ENCODE data around the gene SLC52A1. TPM values are rescaled to one million over a fixed set of nuclear protein-coding genes. Genes with fewer than 3 reads are reported as not detected.
"Not testable (repeated sequence)": the region's sequence is repeated elsewhere in the genome, so short reads cannot be mapped to it uniquely, and the experiment has no call there.

The SLC52A1 gene
- not detected in 2 replicates for total RNA-seq (2014; rRNA removed; shearing (Covaris generic))

DNA sequence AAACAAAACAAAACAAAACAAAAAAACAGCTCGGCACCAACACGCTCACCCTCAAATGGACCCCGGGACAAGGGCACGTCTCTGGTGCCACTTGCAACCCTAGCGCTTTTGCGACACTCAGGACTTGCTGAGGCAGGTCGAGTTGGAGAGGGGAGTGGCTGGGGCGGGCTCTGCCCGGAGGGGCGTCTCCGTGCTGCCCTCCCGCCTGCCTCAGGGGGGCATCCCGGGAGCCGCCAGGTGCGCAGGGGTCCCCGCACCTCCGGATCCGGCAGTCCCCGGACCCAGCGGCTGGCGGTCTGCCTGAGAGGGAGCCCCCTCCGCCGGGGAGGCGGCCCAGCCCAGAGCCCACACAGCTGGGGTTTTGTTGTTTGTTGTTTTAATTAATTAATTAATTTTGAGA, at the start of gene SLC52A1:
TSS of gene SLC52A1 (minus strand) at position 112 of the 400 bp plus-strand sequence. CDS start 820 bp downstream, outside the sequence.
- DNase-seq (ENCODE audit: low read depth): no peak

GRCh38 chr17:5080591-5080990, 45.4 kb upstream of the SLC52A1 start:
- no peak for DNase-seq (ENCODE audit: low read depth)

DNA sequence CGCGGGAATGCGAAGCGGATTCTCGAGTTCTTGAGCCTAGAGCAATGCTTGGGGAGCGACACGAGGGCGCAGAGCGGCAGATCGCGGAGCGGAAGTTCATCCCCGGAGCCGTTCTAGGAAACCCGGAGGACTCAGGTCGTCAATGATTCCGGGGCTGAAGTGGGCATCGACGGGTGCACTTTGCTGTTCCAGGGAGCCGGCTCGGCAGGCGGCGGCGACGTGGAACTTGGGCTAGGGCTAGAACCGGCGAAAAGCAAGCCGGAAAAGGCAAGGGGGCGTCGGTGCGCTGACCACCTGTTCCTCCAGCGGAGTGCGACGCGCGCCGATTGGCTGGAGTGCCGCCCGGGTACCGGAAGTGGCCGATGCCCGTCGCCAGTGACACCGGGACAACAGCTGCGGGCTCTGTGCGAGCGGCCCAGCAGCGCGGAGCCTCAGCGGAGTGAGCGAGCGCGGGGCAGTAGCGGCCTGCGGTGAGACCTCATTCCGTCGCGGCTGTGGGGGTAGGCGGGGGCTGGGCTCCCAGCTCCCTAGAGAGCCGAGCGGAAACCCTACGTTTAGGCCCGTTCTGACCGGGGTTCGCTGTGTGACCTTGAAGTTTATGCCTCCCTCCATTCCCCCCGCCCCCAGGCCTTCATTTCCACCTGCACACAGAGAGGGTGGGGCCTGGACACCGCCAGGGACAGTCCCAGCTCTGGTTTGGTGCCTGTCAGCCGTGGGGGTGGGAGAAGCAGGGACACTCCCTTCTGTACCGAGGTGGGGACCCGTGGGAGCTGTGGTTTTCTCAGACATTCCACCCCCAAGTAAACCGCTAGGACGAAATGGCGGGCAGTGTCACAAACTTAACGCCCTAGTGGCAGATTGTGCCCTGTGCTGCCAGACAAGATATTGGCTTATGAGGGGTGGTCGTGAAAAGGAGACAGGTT, 43.1 kb upstream of the SLC52A1 start, which contains the start of gene ZFP3:
TSS of gene ZFP3 (plus strand) at position 362 of the 923 bp plus-strand sequence. CDS start 13,038 bp downstream, outside the sequence.
- DNase-seq (ENCODE audit: low read depth): peak; percentile 47

GRCh38 chr17:5077781-5078105, 42.5 kb upstream of the SLC52A1 start:
- DNase-seq (ENCODE audit: low read depth): no peak

GRCh38 chr17:5077275-5077674, 42.0 kb upstream of the SLC52A1 start:
- not testable (repeated sequence) for DNase-seq (ENCODE audit: low read depth)

DNA sequence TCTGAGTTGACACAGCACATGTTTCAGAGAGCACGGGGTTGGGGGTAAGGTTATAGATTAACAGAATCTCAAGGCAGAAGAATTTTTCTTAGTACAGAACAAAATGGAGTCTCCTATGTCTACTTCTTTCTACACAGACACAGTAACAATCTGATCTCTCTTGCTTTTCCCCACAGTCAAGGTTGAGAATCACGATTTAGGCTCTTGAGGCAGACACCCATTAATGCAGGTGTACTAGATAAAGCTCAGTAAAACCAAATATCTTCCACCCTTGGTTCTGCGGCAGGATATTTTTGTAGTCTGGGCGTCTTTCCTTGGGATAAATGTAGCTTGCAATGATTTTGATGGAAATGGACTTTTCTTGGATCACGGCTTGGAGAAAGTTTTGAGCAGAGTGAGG, 40.2 kb upstream of the SLC52A1 start:
- not testable (repeated sequence) for DNase-seq (ENCODE audit: low read depth)

DNA sequence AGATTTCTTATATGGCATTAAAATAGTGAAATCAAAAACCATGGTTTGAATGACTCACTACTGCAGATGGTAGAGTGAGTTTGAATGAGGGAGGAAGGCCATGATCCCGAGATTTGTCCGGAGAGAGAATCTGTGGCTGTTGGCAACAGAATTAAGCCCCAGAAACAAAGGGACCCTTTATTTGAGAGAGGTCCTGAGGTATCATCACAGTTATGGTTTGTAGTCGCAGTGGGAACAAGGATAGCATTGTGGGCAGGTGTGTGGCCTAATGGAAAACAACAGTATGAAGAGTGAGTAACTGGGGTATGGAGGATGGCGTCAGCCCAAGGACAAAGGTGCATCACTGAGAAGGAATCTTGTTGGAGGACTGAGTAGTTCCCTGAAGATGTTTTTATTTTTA, 34.5 kb upstream of the SLC52A1 start:
- DNase-seq (ENCODE audit: low read depth): peak; percentile 27

- DNase-seq (ENCODE audit: low read depth): no peak
Observed at GRCh38 chr17:5068236-5068635, 33.0 kb upstream of the SLC52A1 start.

GRCh38 chr17:5065227-5065744, 30.1 kb upstream of the SLC52A1 start:
- DNase-seq (ENCODE audit: low read depth): no peak

GRCh38 chr17:5055543-5055942, 20.3 kb upstream of the SLC52A1 start:
- DNase-seq (ENCODE audit: low read depth): no peak

GRCh38 chr17:5050278-5050677, 15.1 kb upstream of the SLC52A1 start:
- DNase-seq (ENCODE audit: low read depth): no peak

DNA sequence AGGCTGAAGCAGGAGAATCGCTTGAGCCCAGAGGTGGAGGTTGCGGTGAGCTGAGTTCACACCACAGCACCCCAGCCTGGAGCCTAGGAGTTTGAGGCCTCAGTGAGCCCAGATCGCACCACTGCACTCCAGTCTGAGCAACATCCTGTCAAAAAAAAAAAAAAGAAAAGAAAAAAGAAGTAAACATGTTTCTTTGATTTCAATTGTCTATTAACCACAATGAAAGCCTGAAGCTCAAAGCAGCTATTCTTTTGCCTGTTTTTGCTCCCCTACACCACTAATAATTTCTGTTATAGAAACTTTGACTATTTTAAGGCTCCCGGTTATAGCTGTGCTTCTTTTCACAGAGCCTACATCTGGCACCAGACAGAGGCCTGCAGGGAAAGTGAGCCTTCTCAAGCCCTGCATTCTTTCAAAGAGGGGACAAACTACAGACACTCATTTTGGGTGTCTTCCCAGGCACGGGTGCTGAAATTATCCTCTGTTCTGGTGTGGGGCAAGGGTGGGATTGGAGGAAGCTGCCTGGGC, 14.2 kb upstream of the SLC52A1 start:
- no peak for DNase-seq (ENCODE audit: low read depth)

GRCh38 chr17:5047446-5047845, 12.2 kb upstream of the SLC52A1 start:
- no peak for DNase-seq (ENCODE audit: low read depth)

GRCh38 chr17:5045496-5045895, 10.3 kb upstream of the SLC52A1 start:
- no peak for DNase-seq (ENCODE audit: low read depth)

GRCh38 chr17:5044630-5045029, 9.4 kb upstream of the SLC52A1 start:
- DNase-seq (ENCODE audit: low read depth): peak; percentile 28

DNA sequence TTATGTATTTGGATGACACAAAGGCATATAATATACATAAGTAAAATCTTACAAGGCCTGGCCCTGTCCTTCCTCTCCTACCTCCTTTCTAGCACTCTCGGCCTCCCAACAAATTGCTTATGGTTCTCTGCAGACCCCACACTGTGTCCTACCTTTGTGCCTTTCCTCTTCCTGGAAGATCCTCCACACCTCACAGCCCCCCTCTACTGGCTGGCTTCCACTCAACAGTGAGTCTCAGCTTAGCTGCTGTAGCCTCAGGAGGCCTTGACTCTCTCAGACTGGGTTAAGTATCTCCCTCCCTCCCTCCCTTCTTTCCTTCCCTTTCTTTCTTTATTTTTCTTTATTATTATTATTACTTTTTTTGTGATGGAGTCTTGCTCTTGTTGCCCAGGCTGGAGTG, 8.3 kb upstream of the SLC52A1 start:
- no peak for DNase-seq (ENCODE audit: low read depth)

- no peak for DNase-seq (ENCODE audit: low read depth)
Observed at GRCh38 chr17:5042157-5043022, 7.2 kb upstream of the SLC52A1 start.

GRCh38 chr17:5034651-5035050, 575 bp downstream of the SLC52A1 start:
- no peak for DNase-seq (ENCODE audit: low read depth)

- no peak for DNase-seq (ENCODE audit: low read depth)
Observed at GRCh38 chr17:5034063-5034462, 1.2 kb downstream of the SLC52A1 start.

- no peak for DNase-seq (ENCODE audit: low read depth)
Observed at GRCh38 chr17:5033352-5034015, 1.7 kb downstream of the SLC52A1 start.

DNA sequence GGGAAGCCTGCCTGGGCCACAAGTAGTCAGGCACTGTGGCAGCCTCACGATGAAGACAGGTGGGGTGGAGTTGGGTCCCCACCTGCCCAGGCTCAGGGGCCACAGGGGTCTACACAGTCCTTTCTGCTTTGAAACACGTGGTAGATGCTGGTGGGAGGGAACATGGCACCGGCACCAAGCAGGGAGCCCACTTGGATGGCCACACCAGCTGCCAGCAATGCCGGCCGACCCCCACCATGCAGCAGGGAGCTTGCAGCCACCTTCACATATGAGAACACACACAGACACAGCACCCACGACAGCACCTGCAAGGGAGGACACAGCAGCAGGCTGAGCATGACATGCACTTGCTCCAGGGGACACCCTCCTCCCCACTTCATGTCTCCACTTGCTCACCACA, 2.4 kb downstream of the SLC52A1 start:
- DNase-seq (ENCODE audit: low read depth): no peak
